Activated CD4-positive, alpha-beta memory T cell treated with anti-CD3 and anti-CD28 coated beads for 36 hours (primary cell): Measurements from ENCODE around the gene TRAK1. TPM values are rescaled to one million over a fixed set of nuclear protein-coding genes. Genes with fewer than 3 reads are reported as not detected.
"Not testable (repeated sequence)": the region's sequence is repeated elsewhere in the genome, so short reads cannot be mapped to it uniquely, and the experiment has no call there.

Experiments
- CTCF ChIA-PET: fragments of 350-600 bp; sonication (Branson Sonifier 250); formaldehyde crosslinking; loops from one replicate; lab custom pipeline; 2021; ENCODE audit warnings: antibody characterized with exemption, inconsistent platforms; lab: Charles Lee
- POLR2A ChIA-PET: fragments of 350-600 bp; sonication (Branson Sonifier 250); formaldehyde crosslinking; loops from one replicate; lab custom pipeline; 2021; ENCODE audit warnings: antibody characterized with exemption; lab: Charles Lee
- DNase-seq: peaks from one replicate; pipeline ENCODE4 v3.0.0-alpha.2; 2020
- H3K27ac Mint-ChIP-seq: one replicate; pipeline ENCODE4 v1.8.0; 2021; ENCODE audit warnings: mixed read lengths
- H3K27me3 Mint-ChIP-seq: one replicate; pipeline ENCODE4 v1.8.0; 2021; ENCODE audit warnings: mixed read lengths
- H3K36me3 Mint-ChIP-seq: one replicate; pipeline ENCODE4 v1.8.0; 2021; ENCODE audit warnings: mixed read lengths
- H3K4me1 Mint-ChIP-seq: one replicate; pipeline ENCODE4 v1.8.0; 2021; ENCODE audit warnings: low read depth, mixed read lengths
- H3K4me3 Mint-ChIP-seq: one replicate; pipeline ENCODE4 v1.8.0; 2021; ENCODE audit warnings: mild to moderate bottlenecking, mixed read lengths
- H3K9me3 Mint-ChIP-seq: one replicate; pipeline ENCODE4 v1.8.0; 2021; ENCODE audit warnings: mixed read lengths
- intact Hi-C: fragments of 100-400 bp; cut with micrococcal nuclease; formaldehyde crosslinking; loops from one replicate; pipeline ENCODE4 v1.15.1; 2023
- total RNA-seq, 2 experiments: library from RNA; stranded (reverse); gene quantifications; one replicate each; pipeline ENCODE4 v1.2.3, GENCODE V29; 2021

TRAK1 gene
- total RNA-seq, 2 experiments from 2014 or later: 19.0 to 19.3 TPM

DNA sequence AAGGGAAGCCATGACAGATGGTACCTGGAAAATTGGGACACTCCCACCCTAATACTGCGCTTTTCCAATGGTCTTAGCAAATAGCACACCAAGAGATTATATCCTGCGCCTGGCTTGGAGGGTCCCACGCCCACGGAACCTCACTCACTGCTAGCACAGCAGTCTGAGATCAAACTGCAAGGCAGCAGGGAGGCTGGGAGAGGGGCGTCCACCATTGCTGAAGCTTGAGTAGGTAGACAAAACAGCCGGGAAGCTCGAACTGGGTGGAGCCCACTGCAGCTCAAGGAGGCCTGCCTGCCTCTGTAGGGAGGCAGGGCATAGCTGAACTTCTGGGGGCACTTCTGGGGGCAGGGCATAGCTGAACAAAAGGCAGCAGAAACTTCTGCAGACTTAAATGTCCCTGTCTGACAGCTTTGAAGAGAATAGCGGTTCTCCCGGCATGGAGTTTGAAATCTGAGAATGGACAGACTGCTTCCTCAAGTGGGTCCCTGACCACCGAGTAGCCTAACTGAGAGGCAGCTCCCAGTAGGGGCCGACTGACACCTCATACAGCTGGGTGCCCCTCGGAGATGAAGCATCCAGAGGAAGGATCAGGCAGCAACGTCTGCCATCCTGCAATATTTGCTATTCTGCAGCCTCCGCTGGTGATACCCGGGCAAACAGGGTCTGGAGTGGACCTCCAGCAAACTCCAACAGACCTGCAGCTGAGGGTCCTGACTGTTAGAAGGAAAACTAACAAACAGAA is 12.9 kb downstream of the TRAK1 start:
- H3K36me3 Mint-ChIP-seq, H3K9me3 Mint-ChIP-seq, H3K4me3 Mint-ChIP-seq, H3K27me3 Mint-ChIP-seq, DNase-seq, H3K4me1 Mint-ChIP-seq, H3K27ac Mint-ChIP-seq, intact Hi-C loops: not testable (repeated sequence)
- ChIA-PET CTCF (interaction anchor here (1.7 kb wide), 1 partner anchor 87 kb away, joined by 5 read pairs; no protein-coding TSS in a partner anchor), POLR2A (interaction anchor here (0.6 kb wide), 1 partner anchor 12 kb away, joined by 4 read pairs; no protein-coding TSS in a partner anchor)

DNA sequence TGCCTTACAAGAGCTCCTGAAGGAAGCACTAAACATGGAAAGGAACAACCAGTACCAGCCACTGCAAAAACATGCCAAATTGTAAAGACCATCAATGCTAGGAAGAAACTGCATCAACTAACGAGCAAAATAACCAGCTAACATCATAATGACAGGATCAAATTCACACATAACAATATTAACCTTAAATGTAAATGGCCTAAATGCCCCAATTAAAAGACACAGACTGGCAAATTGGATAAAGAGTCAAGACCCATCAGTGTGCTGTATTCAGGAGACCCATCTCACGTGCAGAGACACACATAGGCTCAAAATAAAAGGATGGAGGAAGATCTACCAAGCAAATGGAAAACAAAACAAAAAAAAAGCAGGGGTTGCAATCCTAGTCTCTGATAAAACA is 14.8 kb downstream of the TRAK1 start:
- H3K36me3 Mint-ChIP-seq: not testable (repeated sequence)

DNA sequence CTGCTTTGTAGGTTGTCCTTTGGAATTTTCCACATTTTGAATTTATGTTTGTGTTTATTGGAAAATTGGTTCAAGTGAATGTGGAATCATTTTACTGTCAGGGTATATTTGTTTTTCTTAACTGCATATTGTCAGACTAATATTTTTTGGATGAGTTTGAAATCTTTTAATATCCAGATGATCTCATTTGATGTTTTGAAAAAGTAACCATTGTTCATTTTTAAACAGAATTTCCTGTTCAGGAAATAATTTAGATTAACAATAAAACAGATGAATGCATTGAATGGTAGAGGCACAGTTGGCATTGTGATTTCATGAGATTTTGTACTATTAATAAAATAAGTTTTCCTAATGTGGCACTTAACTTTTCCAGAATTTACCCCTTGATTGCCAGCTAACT is 15.5 kb downstream of the TRAK1 start:
- H3K27me3 Mint-ChIP-seq: no peaks in the 10 kb centered on the region
- intact Hi-C loops: no loop called here
- no peak overlapping the region for H3K27ac Mint-ChIP-seq
- peaks cover 10% of the 10 kb centered on the region for H3K36me3 Mint-ChIP-seq
- no peak for DNase-seq
- H3K9me3 Mint-ChIP-seq: no peaks in the 10 kb centered on the region
- no peaks in the 10 kb centered on the region for H3K4me1 Mint-ChIP-seq
- ChIA-PET POLR2A (no interaction called here), CTCF (no interaction called here)
- H3K4me3 Mint-ChIP-seq: no peak overlapping the region

More for the DNA sequence above, 14.8 kb downstream of the TRAK1 start:
- H3K27ac Mint-ChIP-seq, H3K27me3 Mint-ChIP-seq, intact Hi-C loops, H3K4me3 Mint-ChIP-seq, DNase-seq, POLR2A ChIA-PET, H3K9me3 Mint-ChIP-seq, H3K4me1 Mint-ChIP-seq, CTCF ChIA-PET: not testable (repeated sequence)

- Mint-ChIP-seq H3K4me3 (no peak overlapping the region), H3K27ac (no peak overlapping the region), H3K36me3 (peaks cover under 1% of the 10 kb centered on the region), H3K9me3 (no peaks in the 10 kb centered on the region), H3K27me3 (no peaks in the 10 kb centered on the region), H3K4me1 (no peaks in the 10 kb centered on the region)
- CTCF ChIA-PET: interaction anchor here (0.6 to 1.0 kb wide), 2 partner anchors 11 to 1805 kb away, joined by 3 read pairs; no protein-coding TSS in a partner anchor
- no peak for DNase-seq
- POLR2A ChIA-PET: no interaction called here
- intact Hi-C loops: loop anchor here (10.0 kb wide), 1 partner anchor 334 kb away; no protein-coding TSS in a partner anchor
Observed at GRCh38 chr3:42110631-42111030, 19.5 kb downstream of the TRAK1 start.

DNA sequence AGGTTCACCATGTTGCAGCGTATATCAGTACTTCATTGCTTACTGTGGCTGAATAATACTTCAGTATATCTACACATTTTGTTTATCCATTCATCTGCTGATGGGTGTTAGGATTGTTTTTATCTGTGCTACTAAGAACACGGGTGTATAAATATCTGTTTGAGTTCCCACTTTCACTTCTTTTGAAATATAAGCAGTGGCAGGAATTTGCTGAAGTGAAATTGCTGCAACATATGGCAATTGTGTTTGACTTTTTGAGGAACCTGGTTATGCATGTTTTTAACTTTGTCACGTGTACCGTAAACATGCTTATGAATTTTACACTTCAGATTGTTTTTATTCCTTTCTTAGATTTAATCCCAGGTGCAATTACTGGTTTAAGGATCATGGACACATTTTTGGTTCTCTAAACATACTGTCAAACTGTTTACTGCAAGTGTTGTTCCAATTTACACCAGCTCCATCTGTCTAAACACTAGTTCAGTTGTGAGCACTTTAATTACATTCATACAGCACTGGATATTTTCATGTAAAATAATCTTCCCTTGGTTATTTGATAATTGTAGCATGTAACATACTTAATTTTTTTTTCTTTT is 23.1 kb downstream of the TRAK1 start:
- POLR2A ChIA-PET: no interaction called here
- Mint-ChIP-seq H3K27me3 (no peaks in the 10 kb centered on the region), H3K9me3 (no peaks in the 10 kb centered on the region), H3K4me3 (no peak overlapping the region), H3K36me3 (no peaks in the 10 kb centered on the region), H3K27ac (no peak overlapping the region), H3K4me1 (no peaks in the 10 kb centered on the region)
- intact Hi-C loops: loop anchor here (10.0 kb wide), 1 partner anchor 331 kb away; no protein-coding TSS in a partner anchor
- DNase-seq: no peak
- CTCF ChIA-PET: no interaction called here

DNA sequence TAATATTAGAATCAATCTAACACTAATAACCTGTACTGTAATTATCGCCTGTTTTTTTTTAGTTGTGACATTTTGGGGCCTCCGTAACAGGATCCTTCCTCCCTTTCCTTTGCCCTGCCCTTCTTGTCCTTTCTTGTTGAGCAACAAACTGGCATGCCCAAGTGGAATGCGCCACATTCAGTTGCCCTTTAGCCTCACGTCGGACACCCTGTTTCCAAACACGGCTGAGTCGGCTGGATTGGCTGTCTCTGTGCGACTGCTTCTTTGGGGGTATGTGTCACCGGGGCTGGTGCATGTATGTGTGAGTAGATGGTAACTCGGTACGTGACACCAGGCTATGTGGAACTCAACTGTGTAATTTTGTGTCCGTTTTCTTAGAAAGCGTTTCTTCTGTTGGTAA is 24.1 kb downstream of the TRAK1 start:
- intact Hi-C loops: loop anchor here (10.0 kb wide), 1 partner anchor 330 kb away; no protein-coding TSS in a partner anchor
- no peaks in the 10 kb centered on the region for H3K27me3 Mint-ChIP-seq
- no peak overlapping the region for H3K4me3 Mint-ChIP-seq
- ChIA-PET POLR2A (no interaction called here), CTCF (no interaction called here)
- H3K4me1 Mint-ChIP-seq: no peaks in the 10 kb centered on the region
- no peak overlapping the region for H3K27ac Mint-ChIP-seq
- no peaks in the 10 kb centered on the region for H3K9me3 Mint-ChIP-seq
- H3K36me3 Mint-ChIP-seq: no peaks in the 10 kb centered on the region
- no peak for DNase-seq

DNA sequence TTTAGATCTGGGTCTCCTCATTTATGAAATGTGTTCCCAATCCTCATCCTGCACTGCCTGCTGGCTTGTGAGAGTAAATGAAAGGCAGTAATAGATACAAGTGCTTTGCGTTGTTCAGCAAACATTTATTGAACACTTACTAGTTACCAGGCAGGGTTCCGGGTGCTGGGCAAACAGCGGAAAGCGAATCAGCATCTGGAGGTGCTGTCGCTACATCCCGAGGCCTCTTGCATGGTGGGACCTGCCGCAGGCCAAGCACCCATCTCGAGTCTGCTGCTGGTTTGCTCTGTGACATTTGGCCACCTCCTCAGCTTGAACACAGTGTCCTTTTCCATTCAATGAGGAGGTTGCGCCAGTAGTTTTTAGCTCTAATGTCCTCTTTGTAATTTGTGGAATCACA is 24.8 kb downstream of the TRAK1 start:
- peaks cover 3% of the 10 kb centered on the region for H3K4me1 Mint-ChIP-seq
- H3K4me3 Mint-ChIP-seq: no peak overlapping the region
- no peaks in the 10 kb centered on the region for H3K27me3 Mint-ChIP-seq
- H3K27ac Mint-ChIP-seq: no peak overlapping the region
- H3K36me3 Mint-ChIP-seq: no peaks in the 10 kb centered on the region
- ChIA-PET CTCF (interaction anchor here (1.0 kb wide), 1 partner anchor 75 kb away, joined by 3 read pairs; no protein-coding TSS in a partner anchor), POLR2A (no interaction called here)
- no peak for DNase-seq
- intact Hi-C loops: loop anchor here (10.0 kb wide), 1 partner anchor 329 kb away; no protein-coding TSS in a partner anchor
- no peaks in the 10 kb centered on the region for H3K9me3 Mint-ChIP-seq

- POLR2A ChIA-PET: no interaction called here
- H3K4me1 Mint-ChIP-seq: peaks cover 4% of the 10 kb centered on the region
- H3K36me3 Mint-ChIP-seq: no peaks in the 10 kb centered on the region
- DNase-seq: no peak
- no peak overlapping the region for H3K27ac Mint-ChIP-seq
- H3K4me3 Mint-ChIP-seq: no peak overlapping the region
- no peaks in the 10 kb centered on the region for H3K27me3 Mint-ChIP-seq
- CTCF ChIA-PET: interaction anchor here (1.0 kb wide), 1 partner anchor 75 kb away, joined by 3 read pairs; no protein-coding TSS in a partner anchor
- intact Hi-C loops: loop anchor here (10.0 kb wide), 1 partner anchor 328 kb away; no protein-coding TSS in a partner anchor
- no peaks in the 10 kb centered on the region for H3K9me3 Mint-ChIP-seq
Observed at GRCh38 chr3:42116466-42116865, 25.3 kb downstream of the TRAK1 start.

GRCh38 chr3:42117175-42118008 is 26.2 kb downstream of the TRAK1 start:
- Mint-ChIP-seq H3K36me3 (no peaks in the 10 kb centered on the region), H3K4me3 (no peak overlapping the region), H3K9me3 (no peaks in the 10 kb centered on the region), H3K27me3 (no peaks in the 10 kb centered on the region), H3K27ac (no peak overlapping the region), H3K4me1 (peaks cover 4% of the 10 kb centered on the region)
- no peak for DNase-seq
- ChIA-PET CTCF (interaction anchor here (4.1 kb wide), 1 partner anchor 74 kb away, joined by 42 read pairs; no protein-coding TSS in a partner anchor), POLR2A (no interaction called here)
- intact Hi-C loops: loop anchor here (10.0 kb wide), 1 partner anchor 327 kb away; no protein-coding TSS in a partner anchor

DNA sequence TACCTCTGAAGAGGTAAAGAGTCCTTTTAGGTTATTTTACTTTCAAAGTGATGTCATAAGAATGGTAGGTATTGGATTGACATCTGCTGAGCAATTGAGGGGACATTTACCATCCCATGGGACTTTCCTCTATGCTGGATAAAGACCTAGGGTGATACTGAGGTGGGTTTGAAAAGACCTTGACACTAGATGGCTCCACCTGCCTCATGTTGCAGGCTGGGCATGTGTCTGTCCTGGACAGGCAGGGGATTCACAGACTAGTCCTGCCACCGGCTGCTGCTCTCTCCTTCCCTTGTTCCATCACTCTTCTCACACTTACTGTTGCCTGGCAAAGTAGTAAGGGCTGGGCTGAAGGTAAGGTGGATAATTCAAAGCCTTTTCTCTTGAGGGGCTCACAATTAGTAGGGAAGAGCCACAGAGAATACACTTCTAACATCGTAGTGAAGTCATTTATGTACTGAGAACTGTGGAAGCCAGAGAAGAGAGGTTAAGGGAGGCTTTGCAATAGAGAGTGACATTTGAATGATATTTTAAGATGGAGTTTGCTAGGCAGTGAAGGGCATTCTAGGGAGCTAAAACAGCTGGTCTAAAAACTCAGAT is 27.7 kb downstream of the TRAK1 start:
- Mint-ChIP-seq H3K36me3 (no peaks in the 10 kb centered on the region), H3K4me3 (no peak overlapping the region), H3K9me3 (no peaks in the 10 kb centered on the region), H3K27me3 (no peaks in the 10 kb centered on the region), H3K27ac (no peak overlapping the region), H3K4me1 (peaks cover 13% of the 10 kb centered on the region)
- peak; percentile 34 for DNase-seq
- intact Hi-C loops: loop anchor here (1.0 to 10.0 kb wide), 2 partner anchors 72 to 326 kb away; no protein-coding TSS in a partner anchor
- ChIA-PET POLR2A (no interaction called here), CTCF (interaction anchor here (1.0 to 4.1 kb wide), 4 partner anchors 11 to 73 kb away, joined by 3 to 42 read pairs (median 6); no protein-coding TSS in a partner anchor)
